Measurements from ENCODE around the gene TMEM132D. TPM values are rescaled to one million over a fixed set of nuclear protein-coding genes. Genes with fewer than 3 reads are reported as not detected.

The TMEM132D gene
- total RNA-seq, 1 donor = not detected

DNA sequence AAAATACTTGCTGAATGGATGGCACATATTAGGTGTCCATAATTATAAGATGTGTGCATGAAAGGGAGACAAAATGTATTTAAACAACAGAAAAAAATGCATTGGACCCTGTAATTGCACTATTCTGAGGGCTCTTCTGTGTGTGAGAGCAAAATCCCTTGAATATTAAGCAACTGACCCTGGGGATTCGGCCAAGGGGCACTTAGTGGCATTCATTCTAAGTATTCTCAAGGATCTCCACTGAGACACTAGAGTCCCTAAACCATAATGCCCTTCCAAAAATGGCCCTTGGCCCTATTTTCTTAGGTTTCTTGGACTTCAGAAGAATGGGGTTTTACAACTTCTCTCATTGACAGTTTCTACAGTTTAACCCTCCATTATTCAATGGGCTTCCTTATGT, 662.0 kb downstream of the TMEM132D start:
- no peaks in the 10 kb centered on the region for H4K20me1 ChIP-seq (ENCODE audit: insufficient read depth, low read length)
- H3K9me3 ChIP-seq (ENCODE audit: low read depth, low read length) = no peaks in the 10 kb centered on the region
- no peak overlapping the region for H2AFZ ChIP-seq (ENCODE audit: low read length)
- no peak for DNase-seq (ENCODE audit: insufficient read length, low spot score, missing footprints)
- no peaks in the 10 kb centered on the region for H3K27me3 ChIP-seq (ENCODE audit: insufficient read depth, low read length)
- H3K4me2 ChIP-seq (ENCODE audit: insufficient read depth, low read length) = no peak overlapping the region
- H3K27ac ChIP-seq (ENCODE audit: low read depth, low read length) = no peak overlapping the region
- no peaks in the 10 kb centered on the region for H3K4me1 ChIP-seq (ENCODE audit: insufficient read depth, low read length)
- H3K36me3 ChIP-seq (ENCODE audit: insufficient read depth, low read length) = no peaks in the 10 kb centered on the region
- no peak overlapping the region for H3K4me3 ChIP-seq (ENCODE audit: insufficient read depth, low read length)
- no peaks in the 10 kb centered on the region for H3K79me2 ChIP-seq (ENCODE audit: insufficient read depth, low read length)
- TF ChIP-seq, protein P1, sequence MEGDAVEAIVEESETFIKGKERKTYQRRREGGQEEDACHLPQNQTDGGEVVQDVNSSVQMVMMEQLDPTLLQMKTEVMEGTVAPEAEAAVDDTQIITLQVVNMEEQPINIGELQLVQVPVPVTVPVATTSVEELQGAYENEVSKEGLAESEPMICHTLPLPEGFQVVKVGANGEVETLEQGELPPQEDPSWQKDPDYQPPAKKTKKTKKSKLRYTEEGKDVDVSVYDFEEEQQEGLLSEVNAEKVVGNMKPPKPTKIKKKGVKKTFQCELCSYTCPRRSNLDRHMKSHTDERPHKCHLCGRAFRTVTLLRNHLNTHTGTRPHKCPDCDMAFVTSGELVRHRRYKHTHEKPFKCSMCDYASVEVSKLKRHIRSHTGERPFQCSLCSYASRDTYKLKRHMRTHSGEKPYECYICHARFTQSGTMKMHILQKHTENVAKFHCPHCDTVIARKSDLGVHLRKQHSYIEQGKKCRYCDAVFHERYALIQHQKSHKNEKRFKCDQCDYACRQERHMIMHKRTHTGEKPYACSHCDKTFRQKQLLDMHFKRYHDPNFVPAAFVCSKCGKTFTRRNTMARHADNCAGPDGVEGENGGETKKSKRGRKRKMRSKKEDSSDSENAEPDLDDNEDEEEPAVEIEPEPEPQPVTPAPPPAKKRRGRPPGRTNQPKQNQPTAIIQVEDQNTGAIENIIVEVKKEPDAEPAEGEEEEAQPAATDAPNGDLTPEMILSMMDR (IDR thresholded peaks at IDR 0.05; ENCODE audit: extremely low read depth, low read depth, low read length) = no peak

DNA sequence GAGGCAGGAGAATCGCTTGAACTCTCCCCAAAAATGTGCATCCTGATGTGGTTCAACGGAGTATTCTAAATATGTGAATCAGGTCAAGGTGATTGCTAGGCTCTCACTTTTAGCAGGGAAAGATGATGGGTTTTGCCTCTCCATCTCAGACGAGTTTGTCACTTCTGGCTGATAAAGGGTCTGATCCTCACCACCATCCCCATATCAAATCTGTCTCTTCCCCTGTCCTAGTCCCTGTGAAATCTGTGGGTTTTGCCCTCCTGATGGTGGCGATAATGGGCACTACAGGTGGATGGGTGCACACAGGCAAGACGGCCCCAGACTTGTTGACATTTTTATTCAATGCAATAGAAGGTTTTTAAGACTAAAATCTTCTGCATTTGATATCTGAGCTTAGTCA, 665.9 kb downstream of the TMEM132D start:
- no peak for DNase-seq (ENCODE audit: insufficient read length, low spot score, missing footprints)
- Histone ChIP-seq H2AFZ (ENCODE audit: low read length) (no peak overlapping the region), H3K27me3 (ENCODE audit: insufficient read depth, low read length) (no peaks in the 10 kb centered on the region), H3K9me3 (ENCODE audit: low read depth, low read length) (no peaks in the 10 kb centered on the region), H3K79me2 (ENCODE audit: insufficient read depth, low read length) (no peaks in the 10 kb centered on the region), H4K20me1 (ENCODE audit: insufficient read depth, low read length) (no peaks in the 10 kb centered on the region), H3K4me2 (ENCODE audit: insufficient read depth, low read length) (no peak overlapping the region), H3K27ac (ENCODE audit: low read depth, low read length) (no peak overlapping the region), H3K4me3 (ENCODE audit: insufficient read depth, low read length) (no peak overlapping the region), H3K4me1 (ENCODE audit: insufficient read depth, low read length) (no peaks in the 10 kb centered on the region), H3K36me3 (ENCODE audit: insufficient read depth, low read length) (no peaks in the 10 kb centered on the region)
- TF ChIP-seq, protein P1 (IDR thresholded peaks at IDR 0.05; ENCODE audit: extremely low read depth, low read depth, low read length) = no peak

DNA sequence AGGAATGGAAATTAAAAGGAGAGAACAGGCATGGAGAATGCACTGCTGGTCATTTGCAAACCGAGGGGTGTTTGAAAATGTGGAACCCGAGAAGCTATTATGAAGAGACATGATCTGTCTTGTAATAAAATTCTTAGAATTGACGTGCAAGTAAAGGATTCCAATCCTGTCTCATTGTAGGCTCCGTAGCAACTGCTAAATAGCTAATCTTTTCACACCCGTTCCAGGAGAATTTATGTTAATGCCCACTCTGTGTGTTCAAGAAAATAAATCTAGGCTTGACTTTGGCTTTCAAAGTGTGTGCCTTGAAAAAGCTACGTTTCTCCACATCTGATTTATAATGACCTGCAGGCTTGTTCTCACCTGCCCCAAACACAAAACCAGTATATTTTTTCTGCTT, 669.6 kb downstream of the TMEM132D start:
- Histone ChIP-seq H3K79me2 (ENCODE audit: insufficient read depth, low read length) (no peaks in the 10 kb centered on the region), H3K27ac (ENCODE audit: low read depth, low read length) (no peak overlapping the region), H2AFZ (ENCODE audit: low read length) (no peak overlapping the region), H3K27me3 (ENCODE audit: insufficient read depth, low read length) (no peaks in the 10 kb centered on the region), H3K9me3 (ENCODE audit: low read depth, low read length) (no peaks in the 10 kb centered on the region), H3K4me2 (ENCODE audit: insufficient read depth, low read length) (no peak overlapping the region), H4K20me1 (ENCODE audit: insufficient read depth, low read length) (no peaks in the 10 kb centered on the region), H3K36me3 (ENCODE audit: insufficient read depth, low read length) (no peaks in the 10 kb centered on the region), H3K4me1 (ENCODE audit: insufficient read depth, low read length) (no peaks in the 10 kb centered on the region), H3K4me3 (ENCODE audit: insufficient read depth, low read length) (no peak overlapping the region)
- TF ChIP-seq, protein P1 (IDR thresholded peaks at IDR 0.05; ENCODE audit: extremely low read depth, low read depth, low read length) = no peak
- no peak for DNase-seq (ENCODE audit: insufficient read length, low spot score, missing footprints)

DNA sequence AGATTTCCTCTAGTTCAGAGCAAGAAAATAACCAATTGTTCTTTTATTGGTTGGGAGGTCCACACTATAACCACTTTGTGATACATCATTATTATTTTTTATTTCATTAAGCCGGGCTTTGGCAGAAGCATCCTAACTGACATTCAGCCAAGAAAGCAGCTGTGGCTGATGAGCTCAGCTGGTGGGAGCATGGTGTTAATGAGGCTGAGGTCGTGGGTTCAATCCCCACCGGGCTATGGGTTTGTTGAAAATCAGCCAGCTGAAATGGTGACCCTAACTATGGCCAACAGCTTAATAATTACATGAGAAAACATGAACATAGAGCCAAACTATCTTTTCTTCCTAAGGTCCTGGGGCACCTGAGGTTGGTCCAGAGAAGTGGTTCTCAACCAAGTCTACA, 672.3 kb downstream of the TMEM132D start:
- Histone ChIP-seq H3K27me3 (ENCODE audit: insufficient read depth, low read length) (no peaks in the 10 kb centered on the region), H3K4me2 (ENCODE audit: insufficient read depth, low read length) (no peak overlapping the region), H3K4me1 (ENCODE audit: insufficient read depth, low read length) (no peaks in the 10 kb centered on the region), H3K4me3 (ENCODE audit: insufficient read depth, low read length) (no peak overlapping the region), H3K27ac (ENCODE audit: low read depth, low read length) (no peak overlapping the region), H3K36me3 (ENCODE audit: insufficient read depth, low read length) (no peaks in the 10 kb centered on the region), H3K9me3 (ENCODE audit: low read depth, low read length) (no peaks in the 10 kb centered on the region), H4K20me1 (ENCODE audit: insufficient read depth, low read length) (no peaks in the 10 kb centered on the region), H3K79me2 (ENCODE audit: insufficient read depth, low read length) (no peaks in the 10 kb centered on the region), H2AFZ (ENCODE audit: low read length) (no peak overlapping the region)
- TF ChIP-seq, protein P1 (IDR thresholded peaks at IDR 0.05; ENCODE audit: extremely low read depth, low read depth, low read length) = no peak
- no peak for DNase-seq (ENCODE audit: insufficient read length, low spot score, missing footprints)

Data from osteoblast (primary cell).